ENCODE results near the gene NCOR2. TPM values are rescaled to one million over a fixed set of nuclear protein-coding genes. Genes with fewer than 3 reads are reported as not detected.
A peak's percentile ranks its signal among the peaks of the same experiment; 100 is the strongest.

Gene NCOR2
- total RNA-seq, 1 donor from 2014 or later, result 71.2 TPM

DNA sequence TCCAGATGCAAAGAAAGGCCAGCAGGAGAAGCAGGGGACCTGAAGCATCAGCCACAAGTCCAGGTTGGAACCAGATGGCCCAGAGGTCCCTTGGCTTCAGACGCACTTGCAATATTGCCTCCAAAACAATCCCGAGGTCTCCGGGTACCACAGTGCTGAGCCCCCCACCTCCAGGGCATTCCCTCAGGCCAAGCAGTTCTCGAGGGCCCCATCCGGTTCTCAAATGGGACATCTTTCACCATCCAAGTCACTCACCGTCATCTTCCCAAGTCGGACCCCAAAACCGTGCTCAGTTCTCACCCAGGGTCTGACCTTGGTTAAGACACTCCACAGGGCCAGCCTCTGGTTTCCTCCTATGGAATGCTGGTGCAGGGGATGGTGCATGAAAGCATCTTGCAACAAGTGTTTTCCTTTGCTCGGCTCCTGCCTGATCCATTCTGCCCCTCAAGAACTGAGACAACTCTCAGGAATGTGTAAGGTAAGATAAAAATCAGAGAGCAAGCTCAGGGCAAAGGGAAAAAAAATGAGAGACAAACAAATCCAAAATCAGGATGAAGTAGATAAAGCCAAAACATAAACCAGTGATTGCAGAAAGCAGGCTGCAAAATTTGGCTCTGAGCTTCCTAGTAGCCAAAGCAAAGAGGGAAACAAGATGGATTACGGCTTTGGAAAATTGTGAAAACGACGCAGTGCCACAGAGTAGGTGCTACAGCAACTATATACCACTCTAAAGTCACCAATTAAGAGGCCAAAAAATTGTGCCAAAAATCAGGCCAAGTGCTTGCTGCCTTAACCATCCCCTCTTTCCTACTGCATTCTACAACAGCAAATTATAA lies 8.0 kb downstream of the NCOR2 start:
- no peak for DNase-seq

DNA sequence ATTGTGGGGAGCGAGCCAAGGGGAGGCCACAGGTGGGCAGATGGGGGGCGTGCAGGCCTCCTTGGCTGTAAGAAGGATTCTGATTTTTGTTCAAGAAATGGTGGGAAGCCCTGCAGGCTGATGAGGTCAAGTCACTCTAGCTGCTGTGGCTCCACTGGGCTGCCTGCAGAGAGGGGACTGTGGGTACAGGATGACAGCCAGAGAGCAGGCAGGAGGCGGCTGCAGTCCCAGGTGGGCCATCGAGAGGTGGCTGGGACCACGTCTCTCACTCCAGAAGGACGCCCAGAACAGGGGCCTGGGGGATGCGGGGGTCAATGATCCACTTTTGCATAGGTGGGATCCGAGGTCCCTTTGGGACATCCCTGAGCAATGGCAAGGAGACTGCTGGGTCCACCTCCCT lies 9.1 kb downstream of the NCOR2 start:
- no peak for DNase-seq

GRCh38 chr12:124557518-124558223 lies 9.7 kb downstream of the NCOR2 start:
- no peak for DNase-seq

- no peak for DNase-seq
Observed at GRCh38 chr12:124556896-124557501, 10.4 kb downstream of the NCOR2 start.

GRCh38 chr12:124556074-124556466 lies 11.3 kb downstream of the NCOR2 start:
- DNase-seq, result no peak

GRCh38 chr12:124555168-124556073 lies 12.0 kb downstream of the NCOR2 start:
- no peak for DNase-seq

DNA sequence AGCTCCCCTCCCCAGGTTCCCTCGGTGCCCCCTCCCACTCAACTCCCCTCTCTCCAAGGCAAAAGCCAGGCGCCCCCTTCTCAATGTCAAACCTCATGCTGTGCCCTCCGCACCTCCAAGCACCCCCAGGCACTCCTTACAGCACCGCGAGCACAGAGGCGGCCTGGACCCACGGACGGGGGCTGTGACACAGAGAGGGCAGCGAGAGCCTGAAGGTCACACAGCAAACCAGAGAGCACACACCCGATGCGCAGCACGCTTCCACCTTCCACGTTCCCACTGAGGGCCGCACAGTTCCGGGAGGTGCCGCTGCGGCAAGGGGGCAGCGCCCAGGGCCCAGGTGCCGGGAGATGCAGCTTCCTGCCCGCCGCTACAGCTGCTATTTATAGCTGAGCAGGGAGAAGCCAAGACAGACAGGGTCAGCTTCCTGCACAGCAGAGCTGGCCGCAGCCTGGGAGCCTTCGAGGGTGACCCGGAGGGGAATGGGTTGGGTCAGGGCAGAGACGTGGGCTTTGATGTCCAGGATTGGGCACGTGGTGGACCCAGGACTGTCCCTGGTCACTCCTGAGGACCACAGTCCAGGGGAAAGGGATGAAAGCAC lies 12.9 kb downstream of the NCOR2 start:
- DNase-seq, result no peak

GRCh38 chr12:124553862-124554428 lies 13.5 kb downstream of the NCOR2 start:
- DNase-seq, result no peak

DNA sequence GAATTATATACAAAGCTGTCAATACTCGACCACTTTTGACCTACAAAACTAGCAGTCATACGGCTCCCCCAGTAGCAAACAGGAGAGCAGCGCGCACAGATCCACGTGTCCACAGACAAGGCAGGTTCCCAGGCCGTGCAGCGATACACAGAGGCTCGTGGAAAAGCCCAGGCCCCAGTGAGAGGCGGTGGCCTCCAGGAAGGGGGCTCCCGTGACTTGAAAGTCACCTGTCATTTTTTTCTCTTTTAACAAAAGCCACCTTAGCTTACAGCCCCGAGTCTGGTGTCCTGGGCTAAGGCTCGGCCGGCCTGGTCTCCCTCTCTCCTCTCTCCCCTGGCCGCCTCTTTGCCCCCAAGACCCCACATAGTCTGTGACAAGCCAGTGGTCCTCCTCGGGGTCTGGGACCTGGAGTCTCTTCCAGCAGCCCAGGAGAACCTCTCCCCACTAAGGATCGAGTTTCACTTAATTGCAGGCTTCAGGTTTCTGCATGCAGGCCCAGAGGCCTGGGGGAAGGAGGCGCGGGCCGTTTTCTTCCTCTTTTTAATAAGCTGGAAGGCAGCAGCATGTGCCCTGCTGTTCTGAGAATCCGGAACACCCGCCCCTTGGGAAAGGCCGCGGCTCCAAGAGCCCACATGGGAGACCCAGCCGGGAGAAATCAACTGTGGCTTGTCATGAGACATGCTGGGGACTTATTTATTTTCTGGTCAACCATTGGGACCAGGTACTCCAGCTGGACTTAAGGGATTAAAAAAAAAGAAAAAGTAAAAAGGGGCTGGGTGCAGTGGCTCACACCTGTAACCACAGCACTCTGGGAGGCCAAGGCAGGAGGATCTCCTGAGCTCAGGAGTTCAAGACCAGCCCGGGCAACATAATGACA lies 15.9 kb downstream of the NCOR2 start:
- peak; percentile 19 for DNase-seq

GRCh38 chr12:124550123-124551089 lies 17.0 kb downstream of the NCOR2 start:
- DNase-seq, result no peak

DNA sequence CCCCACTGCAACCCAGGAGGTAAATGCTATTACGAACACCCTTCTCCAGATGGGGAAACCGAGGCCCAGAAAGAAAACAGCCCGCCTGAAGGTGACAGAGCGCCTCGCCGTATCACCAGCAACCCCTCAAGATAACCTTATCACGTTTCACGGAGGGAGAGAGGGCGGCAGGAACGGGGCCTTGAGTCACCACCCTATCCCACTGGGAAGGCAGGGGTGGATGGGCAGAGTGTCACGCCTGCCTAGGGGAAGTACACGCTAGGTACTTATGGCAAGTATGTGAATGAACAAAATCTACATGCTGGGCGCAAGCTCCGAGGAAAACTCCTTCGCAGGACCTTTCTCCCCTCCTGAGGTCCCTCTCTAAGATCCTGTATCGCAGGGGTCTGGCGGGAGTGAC lies 17.8 kb downstream of the NCOR2 start:
- no peak for DNase-seq

GRCh38 chr12:124548854-124549378 lies 18.5 kb downstream of the NCOR2 start:
- peak; percentile 12 for DNase-seq

GRCh38 chr12:124547626-124548025 lies 19.8 kb downstream of the NCOR2 start:
- DNase-seq, result no peak

DNA sequence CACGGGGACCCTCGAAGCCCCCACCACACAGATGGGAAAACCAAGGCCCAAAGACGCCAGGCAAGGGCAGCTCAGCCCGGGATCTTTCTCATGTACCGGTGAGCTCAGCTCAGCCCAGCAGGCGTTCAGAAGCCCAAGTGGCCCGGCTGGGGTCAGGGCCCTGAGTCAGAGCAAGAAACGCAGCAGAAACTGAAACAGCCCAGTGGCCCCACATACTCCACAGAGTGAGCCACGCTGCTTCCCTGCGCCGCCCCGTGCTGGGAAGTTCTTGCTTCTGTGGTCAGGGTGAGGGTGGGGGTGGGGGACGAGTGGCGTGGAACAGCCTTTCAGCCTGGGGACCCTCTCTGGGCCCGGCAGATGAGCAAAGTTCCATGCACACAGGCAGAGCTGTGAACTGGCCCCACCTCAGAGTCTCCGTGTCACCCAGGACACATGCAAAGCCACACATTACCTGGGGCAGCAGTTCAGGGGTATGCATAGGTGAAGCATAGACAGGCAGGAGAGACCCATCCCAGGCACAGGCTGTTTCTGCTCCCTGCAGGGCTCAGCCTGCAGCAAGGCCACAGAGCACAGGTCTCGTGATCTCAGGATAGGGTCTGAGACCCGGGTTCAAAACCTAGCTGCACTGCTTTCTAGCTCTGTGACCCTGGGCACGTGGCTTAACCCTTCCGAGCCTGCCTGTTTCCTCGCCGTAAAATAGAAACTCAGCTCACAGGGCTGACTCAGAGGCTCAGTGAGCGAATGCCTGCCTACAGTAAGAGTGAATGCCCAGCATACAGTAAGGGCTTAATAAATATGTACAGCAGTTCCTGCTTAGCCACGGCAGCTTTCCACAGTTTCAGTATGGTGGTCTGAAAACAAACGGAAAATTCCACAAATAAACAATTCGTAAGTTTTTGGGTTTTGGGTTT lies 21.6 kb downstream of the NCOR2 start:
- DNase-seq, result no peak

GRCh38 chr12:124544983-124545382 lies 22.4 kb downstream of the NCOR2 start:
- DNase-seq, result no peak

DNA sequence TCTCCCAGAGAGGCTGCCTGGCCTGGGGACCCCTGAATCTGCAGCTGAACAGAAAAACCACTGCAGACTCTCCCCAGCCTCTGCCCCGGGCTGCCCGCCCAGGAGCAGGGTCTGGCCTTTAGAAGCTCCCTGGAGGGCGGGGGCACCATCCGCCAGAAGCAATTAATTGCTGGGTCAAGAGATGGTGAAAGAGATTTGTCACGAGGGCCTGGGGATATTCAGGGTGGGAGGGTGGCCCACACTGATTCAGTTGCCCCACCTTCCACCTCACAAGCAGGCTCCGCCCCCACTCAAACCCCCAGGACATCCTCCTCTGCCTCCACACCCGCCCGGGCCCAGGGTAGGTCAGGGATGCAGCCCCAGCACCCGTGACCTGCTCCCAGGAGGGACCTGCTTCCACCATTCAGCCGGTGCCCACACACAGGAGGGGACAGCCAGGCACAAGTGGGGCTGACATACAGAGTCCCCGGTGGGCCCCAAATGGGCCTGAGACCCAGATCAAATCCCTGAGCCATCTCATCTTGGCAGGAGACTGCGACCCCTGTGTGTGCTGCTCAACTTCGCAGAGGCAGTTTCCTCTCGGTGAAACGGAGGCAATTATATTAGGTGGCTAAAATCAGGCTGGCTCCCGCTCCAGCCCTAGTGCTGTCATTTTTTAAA lies 23.0 kb downstream of the NCOR2 start:
- no peak for DNase-seq
